Endothelial cell (in vitro differentiated cells): ENCODE results near the gene FUNDC2. TPM values are rescaled to one million over a fixed set of nuclear protein-coding genes. Genes with fewer than 3 reads are reported as not detected.

Source experiments
- DNase-seq: peaks from one replicate; pipeline ENCODE4 v3.0.0; 2021; ENCODE audit warnings: low spot score
- H3K27ac Mint-ChIP-seq: one replicate; pipeline ENCODE4 v1.8.0; 2021; ENCODE audit warnings: mixed read lengths, inconsistent platforms; ENCODE audit not compliant: unreplicated experiment
- H3K27me3 Mint-ChIP-seq: one replicate; pipeline ENCODE4 v1.8.0; 2021; ENCODE audit warnings: mild to moderate bottlenecking, moderate library complexity, mixed read lengths, inconsistent platforms; ENCODE audit not compliant: unreplicated experiment
- H3K36me3 Mint-ChIP-seq: one replicate; pipeline ENCODE4 v1.8.0; 2021; ENCODE audit warnings: mild to moderate bottlenecking, low read depth, mixed read lengths, inconsistent platforms; ENCODE audit not compliant: unreplicated experiment
- H3K4me1 Mint-ChIP-seq: one replicate; pipeline ENCODE4 v1.8.0; 2021; ENCODE audit warnings: mild to moderate bottlenecking, mixed read lengths, inconsistent platforms; ENCODE audit not compliant: unreplicated experiment
- H3K4me3 Mint-ChIP-seq: one replicate; pipeline ENCODE4 v1.8.0; 2021; ENCODE audit warnings: mild to moderate bottlenecking, mixed read lengths, inconsistent platforms; ENCODE audit not compliant: unreplicated experiment
- H3K9me3 Mint-ChIP-seq: one replicate; pipeline ENCODE4 v1.8.0; 2021; ENCODE audit warnings: mixed read lengths, inconsistent platforms; ENCODE audit not compliant: unreplicated experiment
- CTCF ChIP-seq: fragments of 200-600 bp; sonication (generic); IDR thresholded peaks from one replicate; pipeline ENCODE4 v1.5.0; 2021; ENCODE audit warnings: antibody characterized with exemption; ENCODE audit not compliant: unreplicated experiment
- long read RNA-seq: library from polyadenylated mRNA; unstranded; transcript quantifications from one replicate; pipeline ENCODE4 v2.0.0, GENCODE V29; 2020; ENCODE audit not compliant: unreplicated experiment
- total RNA-seq: library from RNA; stranded (reverse); fragmentation: NEBNext Ultra II Directional; extraction: Animal tissue kit (Norgen Biotek cat#: 25700); gene quantifications from one replicate; pipeline ENCODE4 v1.2.1, GENCODE V29; 2021; ENCODE audit not compliant: unreplicated experiment

FUNDC2 gene
- 54.5 TPM for total RNA-seq
- long read RNA-seq, full-length matches to known transcripts = 44 of 46 reads
- long read RNA-seq, partial matches to known transcripts = 1 of 46 reads
- long read RNA-seq, other reads (novel, unspliced or antisense) = 1 of 46 reads

- no peak for TF ChIP-seq CTCF
- peak; percentile 85 for DNase-seq
- Mint-ChIP-seq H3K27me3 (peaks cover 2% of the 10 kb centered on the region), H3K9me3 (no peaks in the 10 kb centered on the region), H3K27ac (peak within 1 kb of the TSS; percentile 91), H3K4me3 (peak within 1 kb of the TSS; percentile 91), H3K4me1 (peaks cover 6% of the 10 kb centered on the region), H3K36me3 (no peaks in the 10 kb centered on the region)
Measured at GRCh38 chrX:155026727-155027508, at the start of gene FUNDC2. Gene FUNDC2 (plus strand): TSS chrX:155026844. CDS start chrX:155026939, 95 bp downstream.

GRCh38 chrX:154979629-154980028, 47.0 kb upstream of the FUNDC2 start:
- H3K9me3 Mint-ChIP-seq = no peaks in the 10 kb centered on the region
- H3K36me3 Mint-ChIP-seq = no peaks in the 10 kb centered on the region
- no peaks in the 10 kb centered on the region for H3K27me3 Mint-ChIP-seq
- no peak for TF ChIP-seq CTCF
- no peak overlapping the region for H3K27ac Mint-ChIP-seq
- DNase-seq = no peak
- no peak overlapping the region for H3K4me3 Mint-ChIP-seq
- no peaks in the 10 kb centered on the region for H3K4me1 Mint-ChIP-seq

- H3K9me3 Mint-ChIP-seq = no peaks in the 10 kb centered on the region
- no peaks in the 10 kb centered on the region for H3K27me3 Mint-ChIP-seq
- peak; percentile 63 for DNase-seq
- H3K4me1 Mint-ChIP-seq = no peaks in the 10 kb centered on the region
- H3K27ac Mint-ChIP-seq = no peak overlapping the region
- H3K4me3 Mint-ChIP-seq = no peak overlapping the region
- no peaks in the 10 kb centered on the region for H3K36me3 Mint-ChIP-seq
- TF ChIP-seq CTCF = no peak
Measured at GRCh38 chrX:154980330-154981115, 46.1 kb upstream of the FUNDC2 start.

DNA sequence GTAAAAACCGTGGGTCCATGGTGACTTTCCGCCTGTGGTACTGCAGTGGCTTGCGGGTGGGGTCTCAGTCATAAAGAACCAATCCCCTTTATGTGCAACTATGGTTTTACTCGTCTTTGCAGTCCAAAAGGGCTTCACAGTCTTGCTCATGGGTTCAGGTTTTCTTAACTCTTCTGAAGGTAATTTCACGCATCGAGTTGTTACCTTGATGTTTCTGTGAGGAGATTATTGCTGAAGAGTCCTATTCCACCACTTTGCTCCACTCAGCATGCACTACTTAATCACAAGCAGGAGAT, 45.6 kb upstream of the FUNDC2 start:
- Mint-ChIP-seq H3K36me3 (no peaks in the 10 kb centered on the region), H3K27ac (no peak overlapping the region), H3K27me3 (no peaks in the 10 kb centered on the region), H3K4me3 (no peak overlapping the region), H3K9me3 (no peaks in the 10 kb centered on the region), H3K4me1 (no peaks in the 10 kb centered on the region)
- no peak for DNase-seq
- no peak for TF ChIP-seq CTCF
